GM19372 (cell line): ENCODE data around the gene XXYLT1.

Experiments
- ATAC-seq: cut with Tn5 transposase; IDR thresholded peaks from one replicate; pipeline ENCODE4 v1.9.1; 2021; ENCODE audit warnings: mild to moderate bottlenecking, low read depth, moderate library complexity; ENCODE audit not compliant: unreplicated experiment

The XXYLT1 gene

GRCh38 chr3:195268576-195269309 lies 2.2 kb downstream of the XXYLT1 start:
- ATAC-seq: no peak

- ATAC-seq: no peak
Measured at GRCh38 chr3:195267096-195267495, 3.9 kb downstream of the XXYLT1 start.

DNA sequence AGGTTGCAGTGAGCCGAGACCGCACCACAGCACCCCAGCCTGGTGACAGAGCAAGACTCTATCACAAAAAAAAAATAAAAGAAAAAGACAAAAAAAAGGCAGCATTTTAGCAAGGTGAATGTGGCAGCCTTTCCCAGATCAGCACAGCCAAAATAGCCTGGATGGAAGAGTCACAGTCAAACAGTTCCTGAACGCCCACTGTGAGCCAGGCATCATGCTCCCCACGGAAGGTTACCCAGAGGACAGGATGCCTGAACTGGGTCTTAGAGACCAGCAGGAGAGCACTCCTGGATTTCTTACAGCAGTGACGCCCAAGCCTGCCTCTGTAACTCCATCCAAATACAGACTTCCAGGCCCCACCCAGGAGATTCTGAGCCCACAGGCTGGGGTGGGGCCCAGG lies 4.5 kb downstream of the XXYLT1 start:
- no peak for ATAC-seq

DNA sequence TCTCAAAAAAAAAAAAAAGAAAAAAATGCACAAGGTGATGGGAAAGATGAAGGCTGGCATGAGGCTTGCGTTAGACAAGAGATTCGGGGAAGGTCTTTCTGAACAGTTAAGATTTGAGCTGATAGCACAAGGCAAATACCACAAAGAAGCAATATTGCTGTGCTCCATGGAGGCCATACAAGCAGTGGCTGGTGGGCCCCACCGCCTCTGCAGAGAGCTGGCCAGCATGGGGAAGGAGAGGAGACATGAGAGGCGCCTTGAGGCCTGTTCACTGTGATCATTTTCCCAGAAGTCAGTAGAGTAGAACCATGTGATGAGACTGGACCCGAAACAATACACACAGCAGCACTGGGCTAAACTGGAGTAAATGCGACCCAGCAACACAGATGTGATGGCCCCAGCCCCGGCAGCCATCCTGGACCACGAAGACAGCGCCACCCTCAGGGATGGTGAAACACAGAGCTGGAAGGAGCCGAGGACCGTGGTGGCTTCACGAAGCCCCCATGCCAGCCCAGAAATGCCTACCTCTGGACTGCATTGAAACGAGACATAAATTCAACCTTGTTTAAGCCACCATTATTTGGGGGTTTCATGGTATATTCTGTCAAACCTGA lies 5.5 kb downstream of the XXYLT1 start:
- ATAC-seq: no peak

- no peak for ATAC-seq
Measured at GRCh38 chr3:195263925-195264600, 6.9 kb downstream of the XXYLT1 start.

- no peak for ATAC-seq
Measured at GRCh38 chr3:195263193-195263924, 7.6 kb downstream of the XXYLT1 start.

DNA sequence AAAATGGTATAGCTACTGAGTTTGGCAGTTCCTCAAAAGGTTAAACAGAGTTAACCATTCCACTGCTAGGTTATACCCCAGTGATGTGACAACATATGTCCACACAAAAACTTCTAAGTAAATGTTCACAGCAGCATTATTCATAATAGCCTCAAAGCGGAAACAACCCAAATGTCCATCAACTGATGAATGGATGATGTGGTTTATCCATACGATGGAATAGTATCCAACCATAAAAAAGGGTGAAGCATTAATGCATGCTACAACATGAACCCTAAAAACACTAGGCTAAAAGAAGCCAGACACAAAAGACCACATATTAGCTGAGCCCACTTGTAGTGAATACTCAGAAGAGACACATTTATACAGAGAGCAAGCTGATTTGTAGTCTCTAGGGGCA lies 9.0 kb downstream of the XXYLT1 start:
- no peak for ATAC-seq

GRCh38 chr3:195260280-195260905 lies 10.6 kb downstream of the XXYLT1 start:
- ATAC-seq: peak; percentile 12

GRCh38 chr3:195259475-195260279 lies 11.3 kb downstream of the XXYLT1 start:
- peak; percentile 76 for ATAC-seq

GRCh38 chr3:195259154-195259474 lies 11.8 kb downstream of the XXYLT1 start:
- no peak for ATAC-seq

GRCh38 chr3:195258449-195259153 lies 12.4 kb downstream of the XXYLT1 start:
- no peak for ATAC-seq

GRCh38 chr3:195257454-195258448 lies 13.2 kb downstream of the XXYLT1 start:
- no peak for ATAC-seq

DNA sequence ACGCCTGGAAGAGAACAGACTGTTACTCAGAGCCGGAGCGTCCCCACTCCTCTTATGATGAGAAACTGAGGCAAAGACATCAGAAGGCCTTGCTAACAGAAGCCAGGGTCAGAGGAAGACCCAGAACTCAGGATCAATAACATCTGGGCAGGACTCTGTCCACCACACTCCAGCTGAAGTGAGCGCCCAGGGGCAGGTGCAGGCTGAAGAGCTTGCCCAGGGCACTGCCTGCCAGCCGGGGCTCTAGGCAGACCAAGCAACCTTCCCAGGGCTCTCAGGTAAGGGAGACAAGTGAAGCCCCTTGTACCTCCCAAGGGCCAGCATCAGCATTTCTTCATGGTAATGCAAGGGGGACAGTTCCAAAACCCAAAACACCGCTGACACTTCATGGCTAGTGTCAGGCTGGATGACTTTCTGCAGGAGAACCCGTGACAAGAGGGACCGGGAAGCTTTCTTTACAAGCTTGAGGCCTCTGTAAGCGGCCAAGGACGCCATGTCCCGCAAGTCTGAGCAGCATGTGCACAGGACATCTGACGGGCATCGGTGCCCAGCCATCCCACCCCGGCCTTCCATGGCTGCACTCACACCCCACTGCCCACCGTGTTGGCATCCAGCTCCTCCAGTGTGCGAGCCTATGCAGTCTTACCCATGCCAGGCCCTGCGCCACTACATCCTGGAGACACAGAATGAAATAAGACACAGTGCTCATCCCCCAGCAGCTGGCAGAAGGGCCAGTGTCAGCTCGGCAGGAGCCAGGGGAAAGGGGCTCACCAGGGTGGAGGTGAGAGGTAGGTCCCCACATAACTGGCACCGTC lies 14.1 kb downstream of the XXYLT1 start:
- ATAC-seq: no peak

GRCh38 chr3:195255571-195256501 lies 15.1 kb downstream of the XXYLT1 start:
- no peak for ATAC-seq

DNA sequence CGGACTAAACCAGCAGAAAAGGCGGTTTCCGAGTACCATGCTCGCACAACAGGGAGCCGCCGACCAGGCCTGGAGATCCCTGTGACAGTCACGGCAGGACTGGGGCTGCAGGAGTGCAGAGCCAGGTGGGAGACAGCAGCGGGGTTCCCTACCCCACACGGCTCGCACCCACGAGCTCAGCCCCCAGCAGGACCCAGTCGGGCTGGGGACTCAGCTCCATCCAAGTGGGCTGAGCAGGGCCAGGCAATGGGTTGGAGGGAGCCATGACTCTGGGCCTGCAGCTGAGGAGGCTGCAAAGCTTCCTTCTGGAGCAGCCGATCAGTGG lies 15.8 kb downstream of the XXYLT1 start:
- ATAC-seq: no peak

DNA sequence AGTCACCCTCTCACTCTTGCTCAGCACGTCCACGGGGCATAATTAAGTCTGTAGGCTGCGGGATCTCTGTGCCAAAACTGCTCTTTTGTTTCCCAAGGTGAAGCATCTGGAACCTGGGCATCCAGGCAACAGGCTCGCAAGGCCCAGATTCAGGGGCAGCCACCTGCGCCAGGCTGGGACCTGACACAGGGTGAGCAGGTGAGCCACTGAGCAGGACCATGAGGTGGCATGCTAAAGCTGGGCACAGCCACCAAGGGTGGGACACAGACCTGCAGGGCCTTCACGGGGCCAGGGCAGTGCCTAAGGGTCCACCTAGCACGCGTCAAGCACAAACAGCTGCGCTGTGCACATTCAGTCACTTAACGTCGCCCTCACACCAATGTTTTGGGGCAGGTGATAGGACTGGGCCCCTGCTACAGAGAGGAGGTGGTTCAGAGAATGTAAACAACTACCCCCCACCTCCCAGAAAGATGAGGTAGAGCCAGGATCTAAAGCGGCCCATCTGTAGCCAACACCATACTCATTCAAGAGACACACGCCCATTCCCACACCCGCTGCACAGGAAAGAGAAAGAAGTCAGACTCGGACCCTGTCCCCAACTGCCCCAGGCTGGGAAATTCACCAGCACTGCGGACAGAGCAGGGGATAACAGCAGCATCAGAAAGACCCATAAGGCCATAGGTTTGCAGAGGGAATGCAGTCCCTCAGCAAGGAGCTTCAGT lies 16.3 kb downstream of the XXYLT1 start:
- no peak for ATAC-seq
